Upper lobe of right lung (tissue), 1 donor: ENCODE results near the gene ATP12A. TPM values are rescaled to one million over a fixed set of nuclear protein-coding genes. Genes with fewer than 3 reads are reported as not detected.

ENCODE experiments used
- ATAC-seq: fragments of 200-7000 bp; cut with Tn5 transposase; one replicate; pipeline ENCODE4 v1.9.1; 2020; ENCODE audit warnings: mild to moderate bottlenecking, moderate library complexity
- DNase-seq: peaks from one replicate; pipeline ENCODE4 v3.0.0-alpha.2; 2020
- H3K27ac ChIP-seq: fragments of 200-600 bp; one replicate; pipeline ENCODE4 v1.8.0; 2022
- H3K27me3 ChIP-seq: fragments of 200-600 bp; one replicate; pipeline ENCODE4 v1.8.0; 2022; ENCODE audit warnings: mild to moderate bottlenecking
- H3K36me3 ChIP-seq: fragments of 200-600 bp; one replicate; pipeline ENCODE4 v1.8.0; 2022
- H3K4me1 ChIP-seq: fragments of 200-600 bp; one replicate; pipeline ENCODE4 v1.8.0; 2022
- H3K4me3 ChIP-seq: fragments of 200-600 bp; one replicate; pipeline ENCODE4 v1.8.0; 2022; ENCODE audit warnings: mild to moderate bottlenecking
- H3K9me3 ChIP-seq: fragments of 200-600 bp; one replicate; pipeline ENCODE4 v1.8.0; 2022
- CTCF ChIP-seq: fragments of 200-600 bp; IDR thresholded peaks from one replicate; pipeline ENCODE4 v1.8.0; 2022; ENCODE audit warnings: antibody characterized with exemption
- intact Hi-C: fragments of 100-400 bp; cut with DNase I; formaldehyde crosslinking; loops from one replicate; pipeline ENCODE4 v1.11.0; 2022
- total RNA-seq: library from RNA; stranded (reverse); fragmentation: NEBNext Ultra II Directional; extraction: Animal tissue kit (Norgen Biotek cat#: 25700); gene quantifications from one replicate; pipeline ENCODE4 v1.2.1, GENCODE V29; 2021
- donor health status: DM: no; HTN: yes; CAD: no; lungs with severe emphysema.

ATP12A gene
- total RNA-seq, 1 donor from 2014 or later = not detected

GRCh38 chr13:24717217-24717616 is 37.0 kb downstream of the ATP12A start:
- Histone ChIP-seq H3K36me3 (no peaks in the 10 kb centered on the region), H3K27me3 (no peaks in the 10 kb centered on the region), H3K4me3 (no peak overlapping the region), H3K27ac (no peak overlapping the region), H3K4me1 (no peaks in the 10 kb centered on the region), H3K9me3 (no peaks in the 10 kb centered on the region)
- no peak for TF ChIP-seq CTCF
- DNase-seq = no peak
- intact Hi-C loops = no loop called here
- no peak for ATAC-seq

DNA sequence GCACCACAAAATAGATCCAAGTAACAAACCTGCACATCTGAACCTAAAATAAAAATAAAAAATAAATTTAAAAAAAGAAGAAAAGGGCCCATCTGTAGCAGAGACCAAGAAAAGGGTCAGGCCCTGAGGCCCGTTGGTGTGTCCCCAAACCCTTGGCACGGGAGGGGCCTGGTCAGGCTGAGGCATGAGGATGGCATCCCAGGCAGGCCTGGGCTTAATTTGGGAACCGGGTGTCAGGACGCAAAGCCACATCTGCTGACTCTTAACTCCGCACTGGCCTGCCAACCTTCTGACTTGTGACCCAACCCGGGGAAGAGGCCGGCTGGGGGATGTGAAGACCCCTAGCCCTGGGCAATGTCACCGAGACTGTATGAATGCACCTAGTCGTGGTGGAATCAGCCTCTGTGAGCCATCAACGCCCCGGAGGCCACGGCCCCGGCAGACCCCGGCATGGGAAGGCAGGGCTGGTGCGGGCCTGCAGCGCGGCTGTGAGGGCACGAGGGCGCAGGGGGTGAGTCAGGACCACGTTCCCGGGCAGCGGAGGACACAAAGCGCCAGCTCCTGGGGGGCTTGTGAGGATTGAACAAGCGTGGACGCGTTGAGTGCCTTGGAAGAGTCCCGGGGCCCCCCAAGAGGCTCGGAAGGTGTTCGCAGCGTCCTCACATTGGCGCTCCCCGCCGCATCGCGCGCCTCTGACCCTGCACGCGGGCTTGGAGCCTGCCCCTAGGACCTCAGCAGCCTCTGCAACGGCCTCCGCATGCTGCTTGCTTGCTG is 38.2 kb downstream of the ATP12A start:
- peak; percentile 22 for ATAC-seq
- no peaks in the 10 kb centered on the region for H3K27me3 ChIP-seq
- no peaks in the 10 kb centered on the region for H3K9me3 ChIP-seq
- no peak overlapping the region for H3K4me3 ChIP-seq
- no peak overlapping the region for H3K27ac ChIP-seq
- intact Hi-C loops = no loop called here
- H3K4me1 ChIP-seq = no peaks in the 10 kb centered on the region
- no peak for TF ChIP-seq CTCF
- no peaks in the 10 kb centered on the region for H3K36me3 ChIP-seq
- DNase-seq = no peak

DNA sequence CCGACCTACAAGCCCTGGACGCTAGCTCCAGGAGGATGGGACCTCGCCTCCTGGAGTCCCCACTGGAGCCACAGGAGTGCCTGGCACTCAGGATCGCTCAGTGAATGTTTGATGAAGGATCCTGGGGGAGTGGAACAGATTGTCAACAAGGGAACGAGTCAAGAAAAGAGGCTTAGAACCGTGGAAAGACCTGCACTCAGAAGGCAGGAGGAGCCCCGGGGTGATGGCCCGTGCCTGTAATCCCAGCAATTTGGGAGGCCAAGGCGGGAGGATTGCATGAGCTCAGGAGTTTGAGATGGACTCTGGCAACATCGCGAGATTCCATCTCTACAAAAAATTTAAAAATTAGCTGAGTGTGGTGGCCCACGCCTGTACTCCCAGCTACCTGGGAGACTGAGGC is 38.9 kb downstream of the ATP12A start:
- no peaks in the 10 kb centered on the region for H3K9me3 ChIP-seq

GRCh38 chr13:24723206-24723605 is 43.0 kb downstream of the ATP12A start:
- Histone ChIP-seq H3K9me3 (no peaks in the 10 kb centered on the region), H3K4me1 (no peaks in the 10 kb centered on the region), H3K36me3 (no peaks in the 10 kb centered on the region), H3K27ac (no peak overlapping the region), H3K4me3 (no peak overlapping the region), H3K27me3 (no peaks in the 10 kb centered on the region)
- TF ChIP-seq CTCF = no peak
- intact Hi-C loops = no loop called here
- DNase-seq = no peak
- no peak for ATAC-seq

More for the DNA sequence above, 38.9 kb downstream of the ATP12A start:
- Histone ChIP-seq H3K27ac (no peak overlapping the region), H3K27me3 (no peaks in the 10 kb centered on the region), H3K36me3 (no peaks in the 10 kb centered on the region), H3K4me1 (no peaks in the 10 kb centered on the region), H3K4me3 (no peak overlapping the region)
- no peak for DNase-seq
- intact Hi-C loops = no loop called here
- no peak for ATAC-seq
- TF ChIP-seq CTCF = no peak

DNA sequence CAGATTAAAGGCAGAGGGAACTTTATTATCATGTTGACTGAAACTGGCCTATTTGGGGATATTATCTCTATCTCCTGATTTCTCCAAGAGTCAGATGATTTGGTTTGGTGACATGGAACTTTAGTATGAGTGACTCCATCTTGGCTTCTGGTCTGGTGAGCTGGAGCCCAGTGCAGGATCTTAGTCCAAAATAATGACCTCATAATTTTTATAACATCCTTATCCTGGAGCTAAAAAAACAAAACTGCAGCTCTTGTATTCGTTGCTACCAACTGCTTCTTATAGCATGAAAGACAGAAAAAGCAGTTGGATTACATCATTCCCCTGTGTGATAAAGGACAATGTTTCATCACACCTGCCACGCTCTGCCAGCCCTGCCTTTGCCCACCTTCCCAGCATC is 44.5 kb downstream of the ATP12A start:
- H3K9me3 ChIP-seq = no peaks in the 10 kb centered on the region
- TF ChIP-seq CTCF = no peak
- no peak overlapping the region for H3K4me3 ChIP-seq
- H3K27ac ChIP-seq = no peak overlapping the region
- DNase-seq (no peak), ATAC-seq (no peak)
- no peaks in the 10 kb centered on the region for H3K4me1 ChIP-seq
- H3K27me3 ChIP-seq = no peaks in the 10 kb centered on the region
- H3K36me3 ChIP-seq = no peaks in the 10 kb centered on the region
- intact Hi-C loops = no loop called here
